Upper lobe of left lung (tissue), 6 donors: ENCODE measurements around the gene NTNG2. TPM values are rescaled to one million over a fixed set of nuclear protein-coding genes. Genes with fewer than 3 reads are reported as not detected.

ENCODE experiments used
- ATAC-seq, 2 donors: fragments of 200-7000 bp; cut with Tn5 transposase; one replicate each; pipeline ENCODE4 v1.9.1; 2022; ENCODE audit warnings: mild to moderate bottlenecking in 2 of 2, moderate library complexity in 2 of 2; ENCODE audit not compliant: low FRiP score in 2 of 2
- DNase-seq, 2 donors: peaks; one replicate each; pipeline ENCODE4 v3.0.0-alpha.2; 2019 to 2020
- H3K27ac ChIP-seq, 4 donors: fragments of 200-600 bp; sonication (generic); one replicate each; pipeline ENCODE4 v1.5.1; 2016 to 2019
- H3K27me3 ChIP-seq, 4 donors: fragments of 200-600 bp; sonication (generic); one replicate each; pipeline ENCODE4 v1.5.1; 2017 to 2019
- H3K36me3 ChIP-seq, 4 donors: fragments of 200-600 bp; sonication (generic); one replicate each; pipeline ENCODE4 v1.5.1; 2016 to 2019
- H3K4me1 ChIP-seq, 4 donors: fragments of 200-600 bp; sonication (generic); one replicate each; pipeline ENCODE4 v1.5.1; 2018 to 2019
- H3K4me3 ChIP-seq, 4 donors: fragments of 200-600 bp; sonication (generic); one replicate each; pipeline ENCODE4 v1.5.1; 2017 to 2019; ENCODE audit warnings: mild to moderate bottlenecking in 2 of 4, moderate library complexity in 1 of 4
- H3K9me3 ChIP-seq, 4 donors: fragments of 200-600 bp; sonication (generic); one replicate each; pipeline ENCODE4 v1.5.1; 2018 to 2019
- EP300 ChIP-seq, 4 donors: sonication (generic); formaldehyde crosslinking; IDR thresholded peaks; one replicate each; pipeline ENCODE4 v1.5.1; 2017; ENCODE audit warnings: antibody characterized with exemption in 4 of 4, control low read depth in 2 of 4
- POLR2A ChIP-seq, 4 donors: fragments of 450-650 bp; IDR thresholded peaks; one replicate each; pipeline ENCODE4 v1.5.1; 2016 to 2017; ENCODE audit warnings: antibody characterized with exemption in 4 of 4, mild to moderate bottlenecking in 2 of 4
- POLR2AphosphoS5 ChIP-seq, 2 donors: sonication (generic); formaldehyde crosslinking; IDR thresholded peaks; one replicate each; pipeline ENCODE4 v1.5.1; 2017; ENCODE audit warnings: antibody characterized with exemption in 2 of 2
- WGBS, 2 donors: methylation state at CpG; one replicate each; pipeline ENCODE4 v1.1.5; 2017 to 2018; 5-methylcytosine and 5-hydroxymethylcytosine counted together
- total RNA-seq, 6 donors: library from RNA; depleted of rRNA in 4 of 6; stranded (reverse); fragments of >200 nt in 4 of 6; gene quantifications; one replicate each; pipeline versions ENCODE4 v1.1.0 to v1.2.1, GENCODE V29; 2016 to 2021
- TF ChIP-seq, protein P1 (sequence below), 6 experiments: fragments of 450-650 bp in 4 of 6; fragments of 200-600 bp in 2 of 6; sonication (generic) in 2 of 6; IDR thresholded peaks; one replicate each; pipeline ENCODE4 v1.5.1; 2016 to 2019; ENCODE audit warnings: antibody characterized with exemption in 6 of 6
- donor health status: DM: no; HTN: no; CAD: no; lungs with moderate emphysema.
- donor health status: DM: no; HTN: yes; CAD: no; lungs with severe emphysema.

NTNG2 gene
- total RNA-seq, 6 donors from 2014 or later = 2.1 to 8.2 (median 4.3) TPM

DNA sequence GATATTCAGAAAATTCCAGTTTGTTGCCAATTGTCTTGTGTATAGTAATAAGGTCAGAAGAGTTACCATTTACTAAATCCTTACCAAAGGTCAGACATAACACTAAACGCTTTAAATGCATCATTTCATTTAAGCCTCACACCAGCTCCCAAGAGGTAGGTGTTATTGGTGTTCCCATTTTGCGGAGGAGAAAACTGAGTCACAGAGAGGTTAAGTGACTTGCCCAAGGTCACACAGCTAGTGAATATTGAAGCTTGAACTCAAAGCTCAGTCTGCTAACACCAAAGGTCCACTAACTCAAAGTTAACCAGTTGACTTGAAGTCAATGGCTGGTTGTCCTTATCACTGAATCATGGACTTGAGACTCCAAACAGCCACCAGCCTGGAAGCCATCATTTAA lies 40.8 kb upstream of the NTNG2 start:
- Histone ChIP-seq H3K27me3 (no peaks in the 10 kb centered on the region), H3K27ac (no peak overlapping the region), H3K9me3 (no peaks in the 10 kb centered on the region), H3K36me3 (no peaks in the 10 kb centered on the region), H3K4me3 (no peak overlapping the region), H3K4me1 (peaks cover 0 to 12% (median 3%) of the 10 kb centered on the region in 4 donors)
- ATAC-seq (no peak), DNase-seq (no peak)
- TF ChIP-seq, protein P1, sequence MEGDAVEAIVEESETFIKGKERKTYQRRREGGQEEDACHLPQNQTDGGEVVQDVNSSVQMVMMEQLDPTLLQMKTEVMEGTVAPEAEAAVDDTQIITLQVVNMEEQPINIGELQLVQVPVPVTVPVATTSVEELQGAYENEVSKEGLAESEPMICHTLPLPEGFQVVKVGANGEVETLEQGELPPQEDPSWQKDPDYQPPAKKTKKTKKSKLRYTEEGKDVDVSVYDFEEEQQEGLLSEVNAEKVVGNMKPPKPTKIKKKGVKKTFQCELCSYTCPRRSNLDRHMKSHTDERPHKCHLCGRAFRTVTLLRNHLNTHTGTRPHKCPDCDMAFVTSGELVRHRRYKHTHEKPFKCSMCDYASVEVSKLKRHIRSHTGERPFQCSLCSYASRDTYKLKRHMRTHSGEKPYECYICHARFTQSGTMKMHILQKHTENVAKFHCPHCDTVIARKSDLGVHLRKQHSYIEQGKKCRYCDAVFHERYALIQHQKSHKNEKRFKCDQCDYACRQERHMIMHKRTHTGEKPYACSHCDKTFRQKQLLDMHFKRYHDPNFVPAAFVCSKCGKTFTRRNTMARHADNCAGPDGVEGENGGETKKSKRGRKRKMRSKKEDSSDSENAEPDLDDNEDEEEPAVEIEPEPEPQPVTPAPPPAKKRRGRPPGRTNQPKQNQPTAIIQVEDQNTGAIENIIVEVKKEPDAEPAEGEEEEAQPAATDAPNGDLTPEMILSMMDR (IDR thresholded peaks at IDR 0.05) = no peak
- TF ChIP-seq POLR2AphosphoS5 (IDR thresholded peaks at IDR 0.05) (no peak), POLR2A (IDR thresholded peaks at IDR 0.05) (no peak), EP300 (IDR thresholded peaks at IDR 0.05) (no peak)
- WGBS, 2 donors = 93 to 100% methylated on average over 2 of the region's 2 CpGs

DNA sequence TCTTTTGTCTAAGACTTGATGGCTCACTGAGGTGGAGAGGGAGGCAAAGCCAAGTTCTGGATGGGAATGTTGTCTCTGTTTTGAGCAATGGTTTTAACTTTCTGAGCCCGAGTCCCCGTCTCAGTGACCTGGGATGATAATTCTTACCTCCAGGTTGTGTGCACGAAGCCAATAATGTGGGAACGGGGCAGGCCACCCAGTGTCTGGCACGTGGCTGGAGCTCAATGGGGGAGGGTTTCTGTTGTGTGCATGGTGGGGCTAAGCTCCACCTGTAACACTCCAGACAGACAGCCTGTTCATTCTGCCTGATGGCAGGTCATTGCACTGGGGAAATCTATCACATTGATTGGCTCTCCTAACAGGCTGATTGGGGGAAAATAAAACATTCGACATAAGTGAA lies 37.1 kb upstream of the NTNG2 start:
- Histone ChIP-seq H3K27ac (no peak overlapping the region), H3K27me3 (no peaks in the 10 kb centered on the region), H3K9me3 (no peaks in the 10 kb centered on the region), H3K4me1 (peaks cover 5 to 12% (median 7%) of the 10 kb centered on the region in 4 donors), H3K4me3 (no peak overlapping the region), H3K36me3 (no peaks in the 10 kb centered on the region)
- TF ChIP-seq POLR2A (IDR thresholded peaks at IDR 0.05) (no peak), POLR2AphosphoS5 (IDR thresholded peaks at IDR 0.05) (no peak), EP300 (IDR thresholded peaks at IDR 0.05) (no peak)
- TF ChIP-seq, protein P1 (IDR thresholded peaks at IDR 0.05) = no peak
- DNase-seq (no peak), ATAC-seq (no peak)
- WGBS, 2 donors = 51 to 60% methylated on average over 6 of the region's 6 CpGs

DNA sequence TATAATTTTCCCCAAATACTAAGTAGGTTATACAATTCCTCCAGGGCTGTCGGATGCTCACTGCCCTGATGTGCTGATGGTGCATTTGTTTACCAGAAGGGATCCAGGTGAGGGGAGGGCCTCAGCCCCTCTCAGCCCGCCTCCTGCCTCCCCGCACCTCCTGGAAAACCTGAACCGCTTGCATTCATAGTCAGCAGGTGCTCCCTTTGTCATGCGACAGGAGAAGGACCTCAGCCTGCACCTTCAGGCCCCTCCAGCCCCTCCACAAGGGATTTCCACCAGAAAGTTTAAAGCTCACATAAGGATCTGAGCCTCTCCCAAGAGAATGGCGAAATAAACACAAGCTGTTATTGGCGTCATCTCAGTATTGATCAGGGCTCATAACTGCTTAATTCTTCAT lies 36.5 kb upstream of the NTNG2 start:
- Histone ChIP-seq H3K27ac (no peak overlapping the region), H3K4me1 (peaks cover 5 to 12% (median 7%) of the 10 kb centered on the region in 4 donors), H3K36me3 (no peaks in the 10 kb centered on the region), H3K9me3 (no peaks in the 10 kb centered on the region), H3K4me3 (no peak overlapping the region), H3K27me3 (no peaks in the 10 kb centered on the region)
- TF ChIP-seq, protein P1 (IDR thresholded peaks at IDR 0.05) = no peak
- TF ChIP-seq POLR2A (IDR thresholded peaks at IDR 0.05) = no peak
- no peak for DNase-seq
- no peak for ATAC-seq
- 41 to 51% methylated on average over 7 of the region's 7 CpGs for WGBS, 2 donors

DNA sequence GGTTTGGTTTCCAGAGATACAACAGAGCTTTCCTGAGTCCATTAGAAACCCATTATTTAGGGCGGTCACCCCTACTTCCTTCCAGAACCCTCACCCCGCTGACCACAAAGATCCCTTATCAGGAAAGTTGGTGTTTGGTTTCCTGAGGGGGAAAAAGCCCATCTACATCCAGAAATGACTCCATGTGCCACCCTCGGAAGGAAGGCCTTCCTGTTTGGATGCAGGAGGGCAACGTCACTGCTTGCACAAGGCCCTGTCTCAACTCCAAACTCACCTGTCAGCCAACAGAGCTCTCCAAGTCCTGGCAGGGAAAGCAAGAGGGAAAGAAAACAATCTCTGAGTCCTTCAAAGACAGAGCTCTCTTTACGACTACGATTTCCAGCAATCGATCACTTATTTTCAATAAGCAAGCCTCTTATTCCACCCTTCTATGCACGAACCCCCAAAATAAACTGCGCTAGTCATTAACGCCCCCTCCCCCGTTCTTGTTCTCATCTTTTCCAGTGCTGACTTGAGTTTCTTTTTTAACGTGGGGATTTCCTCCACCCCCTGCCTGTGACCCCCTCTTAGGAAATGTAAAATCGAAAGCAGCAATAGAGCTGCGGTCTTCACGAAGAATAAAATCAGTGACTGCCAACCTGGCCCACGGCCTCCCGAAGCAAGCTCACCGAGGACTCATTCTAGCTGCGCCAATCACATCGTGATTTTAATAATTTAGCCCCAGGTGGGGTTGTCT lies 35.7 kb upstream of the NTNG2 start:
- Histone ChIP-seq H3K27me3 (no peaks in the 10 kb centered on the region), H3K27ac (peak overlapping the region in 2 of 4 donors; percentile 1 to 51), H3K36me3 (no peaks in the 10 kb centered on the region), H3K9me3 (no peaks in the 10 kb centered on the region), H3K4me3 (peak overlapping the region in 2 of 4 donors; percentile 13 to 17), H3K4me1 (peaks cover 5 to 12% (median 7%) of the 10 kb centered on the region in 4 donors)
- no peak for TF ChIP-seq EP300 (IDR thresholded peaks at IDR 0.05)
- TF ChIP-seq POLR2AphosphoS5 (IDR thresholded peaks at IDR 0.05) = no peak
- no peak for TF ChIP-seq POLR2A (IDR thresholded peaks at IDR 0.05)
- TF ChIP-seq, protein P1 (IDR thresholded peaks at IDR 0.05) = no peak
- 30 to 34% methylated on average over 20 of the region's 20 CpGs for WGBS, 2 donors
- DNase-seq (peak in 1 of 2 donors; percentile 58), ATAC-seq (no peak)
